K562 (cell line): ENCODE measurements around the gene SCG3. TPM values are rescaled to one million over a fixed set of nuclear protein-coding genes. Genes with fewer than 3 reads are reported as not detected.

Experiments used
- ELF4 ChIP-seq: fragments of 450-650 bp; formaldehyde crosslinking; IDR thresholded peaks from 2 replicates; pipeline ENCODE4 v1.4.0; 2022; ENCODE audit warnings: missing genetic modification characterization
- ELK1 ChIP-seq: sonication (generic); formaldehyde crosslinking; IDR thresholded peaks from 2 replicates; pipeline ENCODE4 v1.8.1; 2022; ENCODE audit warnings: missing genetic modification reagents
- ERF ChIP-seq: fragments of 450-650 bp; formaldehyde crosslinking; IDR thresholded peaks from 2 replicates; pipeline ENCODE4 v1.4.0; 2020; ENCODE audit warnings: mild to moderate bottlenecking, mixed read lengths
- ESRRB ChIP-seq: fragments of 250-450 bp; sonication (Bioruptor Pico); IDR thresholded peaks from 2 replicates; pipeline ENCODE4 v1.5.0; 2020; ENCODE audit warnings: mild to moderate bottlenecking, moderate library complexity, borderline replicate concordance
- ETS2 ChIP-seq: IDR thresholded peaks from 2 replicates; pipeline ENCODE4 v1.6.1; 2016; ENCODE audit warnings: borderline replicate concordance, missing genetic modification characterization, mild to moderate bottlenecking, moderate library complexity, missing compliant biosample characterization; ENCODE audit not compliant: poor library complexity, severe bottlenecking
- ETV6 ChIP-seq, 3 experiments: fragments of 150-350 bp in 1 of 3; sonication (generic) in 1 of 3; formaldehyde crosslinking in 1 of 3; IDR thresholded peaks; 2 replicates each; pipeline versions ENCODE4 v1.6.1 to v1.8.0; 2014 to 2022; ENCODE audit warnings: borderline replicate concordance in 2 of 3, low read depth in 2 of 3, antibody characterized with exemption in 1 of 3, low read length in 1 of 3, mild to moderate bottlenecking in 1 of 3, missing genetic modification reagents in 1 of 3
- KDM1A ChIP-seq, 2 experiments: fragments of 450-650 bp; IDR thresholded peaks; 2 replicates each; pipeline ENCODE4 v1.6.1; 2016; ENCODE audit warnings: mild to moderate bottlenecking in 2 of 2
- KHSRP ChIP-seq: fragments of 450-650 bp; IDR thresholded peaks from 2 replicates; pipeline ENCODE4 v1.6.1; 2017
- KLF1 ChIP-seq: fragments of 450-650 bp; IDR thresholded peaks from 2 replicates; pipeline ENCODE4 v1.6.1; 2016; ENCODE audit warnings: missing genetic modification characterization, missing compliant biosample characterization
- NFIC ChIP-seq: fragments of 450-650 bp; IDR thresholded peaks from 2 replicates; pipeline ENCODE4 v1.6.1; 2017; ENCODE audit warnings: mild to moderate bottlenecking, inconsistent platforms
- NR2C1 ChIP-seq, 2 experiments: fragments of 450-650 bp; IDR thresholded peaks; 2 replicates each; pipeline ENCODE4 v1.6.1; 2017; ENCODE audit warnings: mild to moderate bottlenecking in 2 of 2, antibody characterized with exemption in 1 of 2, inconsistent platforms in 1 of 2, missing compliant biosample characterization in 1 of 2, missing genetic modification characterization in 1 of 2
- PHF8 ChIP-seq: fragments of 200-600 bp; sonication (generic); IDR thresholded peaks from 2 replicates; pipeline ENCODE4 v1.6.1; 2012; ENCODE audit warnings: mixed run types, mild to moderate bottlenecking, inconsistent platforms, low read length, moderate library complexity, borderline replicate concordance
- PKNOX1 ChIP-seq: fragments of 450-650 bp; IDR thresholded peaks from 2 replicates; pipeline ENCODE4 v1.6.1; 2016
- POLR3A ChIP-seq: IDR thresholded peaks from 2 replicates; pipeline ENCODE4 v1.6.1; 2011; ENCODE audit warnings: borderline replicate concordance, mild to moderate bottlenecking, moderate library complexity; ENCODE audit not compliant: insufficient read length, insufficient read depth; ENCODE audit errors: extremely low read depth
- PURB ChIP-seq: sonication (generic); formaldehyde crosslinking; IDR thresholded peaks from 2 replicates; pipeline ENCODE4 v1.9.0; 2021; ENCODE audit warnings: low read depth, mild to moderate bottlenecking, missing genetic modification reagents
- RCOR1 ChIP-seq, 2 experiments: IDR thresholded peaks; 2 replicates each; pipeline ENCODE4 v1.6.1; 2012; ENCODE audit warnings: low read depth in 2 of 2, low read length in 2 of 2, borderline replicate concordance in 1 of 2, improper control_type of control experiment in 1 of 2
- RNF219 ChIP-seq: fragments of 250-450 bp; sonication (Bioruptor Pico); IDR thresholded peaks from 2 replicates; pipeline ENCODE4 v1.5.0; 2022; ENCODE audit warnings: mild to moderate bottlenecking
- SOX6 ChIP-seq: fragments of 450-650 bp; IDR thresholded peaks from 2 replicates; pipeline ENCODE4 v1.6.1; 2014; ENCODE audit warnings: mild to moderate bottlenecking
- TCF3 ChIP-seq: sonication (generic); formaldehyde crosslinking; IDR thresholded peaks from 2 replicates; pipeline ENCODE4 v1.4.0; 2020; ENCODE audit warnings: mild to moderate bottlenecking, missing genetic modification reagents
- TSC22D4 ChIP-seq: fragments of 450-650 bp; IDR thresholded peaks from 2 replicates; pipeline ENCODE4 v1.6.1; 2016; ENCODE audit warnings: missing genetic modification characterization, missing biosample characterization, control low read depth
- U2AF1 ChIP-seq: fragments of 200-400 bp; formaldehyde crosslinking; optimal IDR thresholded peaks from 2 replicates; pipeline ENCODE3; 2017; ENCODE audit warnings: mild to moderate bottlenecking, low read depth, low read length, moderate library complexity
- ZFP91 ChIP-seq: sonication (generic); formaldehyde crosslinking; IDR thresholded peaks from 2 replicates; pipeline ENCODE4 v1.8.0; 2022; ENCODE audit warnings: mild to moderate bottlenecking, missing genetic modification reagents
- ZNF408 ChIP-seq: fragments of 250-450 bp; sonication (Bioruptor Pico); IDR thresholded peaks from 2 replicates; pipeline ENCODE4 v1.4.0; 2020; ENCODE audit warnings: low read depth, mild to moderate bottlenecking, moderate library complexity
- ZNF668 ChIP-seq: fragments of 250-450 bp; sonication (Bioruptor Pico); IDR thresholded peaks from 2 replicates; pipeline ENCODE4 v1.8.0; 2022; ENCODE audit warnings: mild to moderate bottlenecking, inconsistent platforms
- polyA plus RNA-seq, 8 experiments: library from polyadenylated mRNA; depleted of rRNA in 4 of 8; stranded (reverse) in 5 of 8; unstranded in 3 of 8; fragments of >200 nt; fragmentation: Nextera tagmentation in 2 of 8; fragmentation: Illumina TruSeq in 1 of 8; extraction: Ambion mirVana in 2 of 8; extraction: Trizol in 1 of 8; gene quantifications; 2 replicates each; pipeline versions ENCODE4 v1.2.1 to v1.2.3, GENCODE V29; 2011 to 2014; ENCODE audit warnings: inconsistent platforms in 1 of 8, missing spikeins in 1 of 8
- total RNA-seq, 7 experiments: library from RNA; depleted of rRNA in 6 of 7; stranded (reverse); fragments of >200 nt in 6 of 7; fragmentation: Illumina TruSeq in 2 of 7; extraction: Trizol in 2 of 7; gene quantifications; 2 replicates each; pipeline versions ENCODE4 v1.2.1 to v1.2.3, GENCODE V29; 2011 to 2021; ENCODE audit warnings: low replicate concordance in 1 of 7

SCG3 gene
- total and polyA plus RNA-seq, 9 of the 15 experiments (the other 6 are each of a cell fraction or from before 2014, with no cell fraction given) = 13.0 to 43.8 (median 21.0) TPM

- TF ChIP-seq KHSRP (no peak), TCF3 (CRISPR knock-in tag) (peak; percentile 87), PKNOX1 (peak; percentile 92), TSC22D4 (no peak), ETV6 (IDR thresholded peaks at IDR 0.05; ENCODE audit: borderline replicate concordance in 1 of 2, low read depth in 2 of 2, low read length in 1 of 2) (no peak), ETV6 (CRISPR knock-in tag; IDR thresholded peaks at IDR 0.05; ENCODE audit: borderline replicate concordance) (no peak), NFIC (peak; percentile 51; the same call in 1 of the 2 replicates), U2AF1 (no peak), ELK1 (CRISPR knock-in tag) (no peak), ZNF408 (CRISPR knock-in tag) (no peak), ETS2 (tag) (no peak), NR2C1 (IDR thresholded peaks at IDR 0.05) (no peak), NR2C1 (tag; IDR thresholded peaks at IDR 0.05) (no peak), KDM1A (IDR thresholded peaks at IDR 0.05) (peak in 1 of 2 experiments; percentile 16; a peak in 1 of 4 replicates), KLF1 (tag) (no peak), RNF219 (CRISPR knock-in tag) (no peak), ELF4 (CRISPR knock-in tag) (no peak), ESRRB (CRISPR knock-in tag) (no peak), PHF8 (no peak), ERF (CRISPR knock-in tag) (no peak), PURB (no peak), ZNF668 (CRISPR knock-in tag) (no peak), POLR3A (no peak), SOX6 (0 out of 2 replicates have a peak, but pooled peaks have one; percentile 36), RCOR1 (IDR thresholded peaks at IDR 0.05; ENCODE audit: borderline replicate concordance in 1 of 2, low read depth in 2 of 2, low read length in 2 of 2) (peak in 1 of 2 experiments; percentile 62; a peak in 2 of 4 replicates), ZFP91 (CRISPR knock-in tag) (no peak)
These were observed 21.4 kb downstream of the SCG3 start (continued) for GRCh38 chr15:51702710-51703109.
